HEK293 (cell line): ENCODE results near the gene CEMP1.
"Not testable (repeated sequence)": the region's sequence is repeated elsewhere in the genome, so short reads cannot be mapped to it uniquely, and the experiment has no call there.

Experiments used
- BCL11A ChIP-seq: fragments of 450-650 bp; formaldehyde crosslinking; IDR thresholded peaks from 2 replicates; pipeline ENCODE4 v1.5.1; 2016; ENCODE audit warnings: low read depth, missing biosample characterization, missing genetic modification characterization
- ZNF155 ChIP-seq: fragments of 450-650 bp; formaldehyde crosslinking; IDR thresholded peaks from 2 replicates; pipeline ENCODE4 v1.5.1; 2016; ENCODE audit warnings: missing biosample characterization, missing genetic modification characterization
- ZNF654 ChIP-seq: fragments of 450-650 bp; formaldehyde crosslinking; IDR thresholded peaks from 2 replicates; pipeline ENCODE4 v1.5.1; 2016; ENCODE audit warnings: low read depth, missing biosample characterization, missing genetic modification characterization
- ZNF707 ChIP-seq: fragments of 450-650 bp; formaldehyde crosslinking; IDR thresholded peaks from 2 replicates; pipeline ENCODE4 v1.5.1; 2016; ENCODE audit warnings: missing biosample characterization, missing genetic modification characterization
- TF ChIP-seq, protein P1 (sequence below): fragments of 450-650 bp; formaldehyde crosslinking; IDR thresholded peaks from 2 replicates; pipeline ENCODE4 v1.5.1; 2016; ENCODE audit warnings: missing biosample characterization, missing genetic modification characterization

DNA sequence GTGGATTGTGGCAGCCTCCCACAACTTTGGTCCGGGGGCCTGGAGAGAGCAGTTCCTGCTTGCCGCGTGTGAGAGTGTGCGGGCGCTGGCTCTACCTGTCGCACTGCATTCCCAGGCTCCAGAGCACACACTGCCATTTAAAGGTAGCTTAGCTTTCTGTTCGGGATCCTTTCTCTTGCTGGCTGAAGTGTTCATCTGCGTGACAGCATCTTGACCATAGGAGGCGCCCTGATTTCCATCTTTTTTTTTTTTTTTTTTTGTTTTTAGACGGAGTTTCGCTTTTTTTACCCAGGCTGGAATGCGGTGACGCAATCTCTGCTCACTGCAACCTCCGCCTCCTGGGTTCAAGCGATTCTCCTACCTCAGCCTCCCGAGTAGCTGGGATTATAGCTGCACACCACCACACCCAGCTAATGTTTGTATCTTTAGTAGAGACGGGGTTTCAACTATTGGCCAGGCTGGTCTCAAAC lies 20.2 kb upstream of the CEMP1 start:
- not testable (repeated sequence) for TF ChIP-seq ZNF155; ZNF707; ZNF654 (tag by site-specific recombination); BCL11A
- TF ChIP-seq, protein P1, sequence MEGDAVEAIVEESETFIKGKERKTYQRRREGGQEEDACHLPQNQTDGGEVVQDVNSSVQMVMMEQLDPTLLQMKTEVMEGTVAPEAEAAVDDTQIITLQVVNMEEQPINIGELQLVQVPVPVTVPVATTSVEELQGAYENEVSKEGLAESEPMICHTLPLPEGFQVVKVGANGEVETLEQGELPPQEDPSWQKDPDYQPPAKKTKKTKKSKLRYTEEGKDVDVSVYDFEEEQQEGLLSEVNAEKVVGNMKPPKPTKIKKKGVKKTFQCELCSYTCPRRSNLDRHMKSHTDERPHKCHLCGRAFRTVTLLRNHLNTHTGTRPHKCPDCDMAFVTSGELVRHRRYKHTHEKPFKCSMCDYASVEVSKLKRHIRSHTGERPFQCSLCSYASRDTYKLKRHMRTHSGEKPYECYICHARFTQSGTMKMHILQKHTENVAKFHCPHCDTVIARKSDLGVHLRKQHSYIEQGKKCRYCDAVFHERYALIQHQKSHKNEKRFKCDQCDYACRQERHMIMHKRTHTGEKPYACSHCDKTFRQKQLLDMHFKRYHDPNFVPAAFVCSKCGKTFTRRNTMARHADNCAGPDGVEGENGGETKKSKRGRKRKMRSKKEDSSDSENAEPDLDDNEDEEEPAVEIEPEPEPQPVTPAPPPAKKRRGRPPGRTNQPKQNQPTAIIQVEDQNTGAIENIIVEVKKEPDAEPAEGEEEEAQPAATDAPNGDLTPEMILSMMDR (tag by site-specific recombination): 0 out of 2 replicates have a peak, but pooled peaks have one; percentile 13
